ENCODE results near the gene ARSD. TPM values are rescaled to one million over a fixed set of nuclear protein-coding genes. Genes with fewer than 3 reads are reported as not detected.

Gene ARSD
- total RNA-seq, 4 donors from 2014 or later: 11.6 to 87.4 (median 60.0) TPM

GRCh38 chrX:2862404-2862803 is 66.7 kb downstream of the ARSD start:
- H3K9me3 ChIP-seq: no peaks in the 10 kb centered on the region
- no peak for DNase-seq
- no peak overlapping the region for H3K4me3 ChIP-seq

GRCh38 chrX:2859197-2859797 is 69.8 kb downstream of the ARSD start:
- Histone ChIP-seq H3K4me3 (no peak overlapping the region), H3K27me3 (no peaks in the 10 kb centered on the region), H3K4me1 (no peaks in the 10 kb centered on the region), H3K27ac (no peak overlapping the region), H3K9me3 (no peaks in the 10 kb centered on the region), H3K36me3 (no peaks in the 10 kb centered on the region)
- no peak for TF ChIP-seq CTCF (IDR thresholded peaks at IDR 0.05)
- TF ChIP-seq POLR2A (IDR thresholded peaks at IDR 0.05): no peak
- no peak for DNase-seq

More at GRCh38 chrX:2862404-2862803, 66.7 kb downstream of the ARSD start:
- Histone ChIP-seq H3K27me3 (no peaks in the 10 kb centered on the region), H3K27ac (no peak overlapping the region), H3K36me3 (no peaks in the 10 kb centered on the region), H3K4me1 (no peaks in the 10 kb centered on the region)
- no peak for TF ChIP-seq CTCF (IDR thresholded peaks at IDR 0.05)
- no peak for TF ChIP-seq POLR2A (IDR thresholded peaks at IDR 0.05)

GRCh38 chrX:2857566-2857965 is 71.6 kb downstream of the ARSD start:
- no peak for DNase-seq
- Histone ChIP-seq H3K4me3 (no peak overlapping the region), H3K9me3 (no peaks in the 10 kb centered on the region), H3K27me3 (no peaks in the 10 kb centered on the region), H3K36me3 (no peaks in the 10 kb centered on the region), H3K27ac (no peak overlapping the region), H3K4me1 (no peaks in the 10 kb centered on the region)
- no peak for TF ChIP-seq CTCF (IDR thresholded peaks at IDR 0.05)
- no peak for TF ChIP-seq POLR2A (IDR thresholded peaks at IDR 0.05)

GRCh38 chrX:2855761-2856160 is 73.4 kb downstream of the ARSD start:
- DNase-seq: no peak
- Histone ChIP-seq H3K4me3 (no peak overlapping the region), H3K36me3 (no peaks in the 10 kb centered on the region), H3K27me3 (no peaks in the 10 kb centered on the region), H3K27ac (no peak overlapping the region), H3K9me3 (no peaks in the 10 kb centered on the region), H3K4me1 (no peaks in the 10 kb centered on the region)
- no peak for TF ChIP-seq POLR2A (IDR thresholded peaks at IDR 0.05)
- TF ChIP-seq CTCF (IDR thresholded peaks at IDR 0.05): no peak

- Histone ChIP-seq H3K27ac (no peak overlapping the region), H3K36me3 (no peaks in the 10 kb centered on the region), H3K9me3 (no peaks in the 10 kb centered on the region), H3K4me3 (no peak overlapping the region), H3K4me1 (no peaks in the 10 kb centered on the region), H3K27me3 (no peaks in the 10 kb centered on the region)
- TF ChIP-seq CTCF (IDR thresholded peaks at IDR 0.05): no peak
- TF ChIP-seq POLR2A (IDR thresholded peaks at IDR 0.05): no peak
- no peak for DNase-seq
These were observed 74.2 kb downstream of the ARSD start for GRCh38 chrX:2854918-2855317.

Other genes with a start within 250 kb of the ARSD start
- 100 to 1,000 TPM; 129 to 209 (median 175) TPM for gene CD99, start 238.0 kb downstream of the ARSD start, total RNA-seq
- under 1 TPM in 1 of 4 donors, not detected in 3; 0.40 TPM for gene XG, start 177.3 kb downstream of the ARSD start, total RNA-seq
- gene GYG2, start 100.4 kb downstream of the ARSD start, total RNA-seq: 1 to 10 TPM in 3 of 4 donors, under 1 TPM in 1; 0.70 to 3.9 (median 2.8) TPM
- gene ARSH, start 77.2 kb upstream of the ARSD start, total RNA-seq: not detected
- not detected for gene ARSF, start 112.1 kb upstream of the ARSD start, total RNA-seq